Liver (tissue), 3 donors: ENCODE measurements around the gene TUT4.

Experiments used
- SP1 ChIP-seq: IDR thresholded peaks from 2 replicates; pipeline ENCODE4 v1.6.1; 2018; ENCODE audit warnings: antibody characterized with exemption, mild to moderate bottlenecking
- YY1 ChIP-seq: IDR thresholded peaks from 2 replicates; pipeline ENCODE4 v1.6.1; 2016; ENCODE audit warnings: antibody characterized with exemption, mild to moderate bottlenecking
- TF ChIP-seq, protein P1 (sequence below): fragments of 150-350 bp; IDR thresholded peaks from 2 replicates; pipeline ENCODE4 v1.5.1; 2017; ENCODE audit warnings: improper control_type of control experiment, low read depth, low read length; ENCODE audit not compliant: missing input control
- TF ChIP-seq, protein P2 (sequence below): IDR thresholded peaks from 2 replicates; pipeline ENCODE4 v1.6.1; 2016; ENCODE audit warnings: antibody characterized with exemption
- donor health status: healthy.
- donor health status: healthy.

DNA sequence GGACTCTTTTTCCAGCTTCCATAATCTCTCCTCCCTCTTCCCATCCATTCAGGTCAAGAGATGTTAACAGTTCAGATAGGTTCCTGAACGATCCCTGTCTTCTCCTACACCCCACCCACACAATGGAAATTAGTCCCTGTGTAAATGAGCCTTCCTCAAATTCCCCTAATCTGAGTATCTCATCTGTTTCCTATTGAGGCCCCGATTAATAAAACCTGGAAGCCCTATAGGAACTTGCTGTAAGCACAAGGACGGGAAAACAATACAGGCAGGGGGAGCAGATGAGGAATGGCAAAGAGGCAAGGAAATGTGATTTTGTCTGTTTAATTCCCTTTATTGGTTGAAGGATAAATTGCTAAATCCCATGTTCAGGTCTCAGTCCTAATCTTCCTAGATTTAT is 42.2 kb upstream of the TUT4 start:
- TF ChIP-seq YY1, result no peak
- TF ChIP-seq, protein P1, sequence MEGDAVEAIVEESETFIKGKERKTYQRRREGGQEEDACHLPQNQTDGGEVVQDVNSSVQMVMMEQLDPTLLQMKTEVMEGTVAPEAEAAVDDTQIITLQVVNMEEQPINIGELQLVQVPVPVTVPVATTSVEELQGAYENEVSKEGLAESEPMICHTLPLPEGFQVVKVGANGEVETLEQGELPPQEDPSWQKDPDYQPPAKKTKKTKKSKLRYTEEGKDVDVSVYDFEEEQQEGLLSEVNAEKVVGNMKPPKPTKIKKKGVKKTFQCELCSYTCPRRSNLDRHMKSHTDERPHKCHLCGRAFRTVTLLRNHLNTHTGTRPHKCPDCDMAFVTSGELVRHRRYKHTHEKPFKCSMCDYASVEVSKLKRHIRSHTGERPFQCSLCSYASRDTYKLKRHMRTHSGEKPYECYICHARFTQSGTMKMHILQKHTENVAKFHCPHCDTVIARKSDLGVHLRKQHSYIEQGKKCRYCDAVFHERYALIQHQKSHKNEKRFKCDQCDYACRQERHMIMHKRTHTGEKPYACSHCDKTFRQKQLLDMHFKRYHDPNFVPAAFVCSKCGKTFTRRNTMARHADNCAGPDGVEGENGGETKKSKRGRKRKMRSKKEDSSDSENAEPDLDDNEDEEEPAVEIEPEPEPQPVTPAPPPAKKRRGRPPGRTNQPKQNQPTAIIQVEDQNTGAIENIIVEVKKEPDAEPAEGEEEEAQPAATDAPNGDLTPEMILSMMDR, result no peak
- no peak for TF ChIP-seq SP1
- TF ChIP-seq, protein P2, sequence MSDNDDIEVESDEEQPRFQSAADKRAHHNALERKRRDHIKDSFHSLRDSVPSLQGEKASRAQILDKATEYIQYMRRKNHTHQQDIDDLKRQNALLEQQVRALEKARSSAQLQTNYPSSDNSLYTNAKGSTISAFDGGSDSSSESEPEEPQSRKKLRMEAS, result no peak
